Epidermal melanocyte (primary cell): ENCODE data around the gene KCNQ5.

Experiments used
- DNase-seq: peaks from one replicate; pipeline ENCODE4 v3.0.0; 2011; ENCODE audit warnings: low spot score; ENCODE audit not compliant: insufficient read length

KCNQ5 gene

GRCh38 chr6:72639920-72640614 lies 18.2 kb downstream of the KCNQ5 start:
- no peak for DNase-seq

DNA sequence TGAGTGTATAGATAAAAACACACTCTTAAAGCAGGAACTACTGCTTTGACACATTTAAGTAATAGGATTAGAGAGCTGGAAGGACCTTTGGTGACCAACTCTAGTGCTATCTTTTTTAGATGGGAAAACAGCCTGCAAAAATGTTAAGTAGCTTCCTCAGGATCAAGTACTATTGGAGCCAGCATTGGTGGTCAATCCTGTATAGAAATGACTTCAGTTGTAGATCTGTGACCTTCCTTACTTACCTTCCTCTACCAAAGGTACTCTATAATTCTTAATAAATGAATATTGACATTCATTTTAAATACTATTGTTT lies 18.7 kb downstream of the KCNQ5 start:
- DNase-seq: no peak

- no peak for DNase-seq
These were observed 20.6 kb downstream of the KCNQ5 start for GRCh38 chr6:72642435-72642834.

GRCh38 chr6:72643214-72643613 lies 21.4 kb downstream of the KCNQ5 start:
- DNase-seq: no peak

GRCh38 chr6:72646604-72647485 lies 25.0 kb downstream of the KCNQ5 start:
- no peak for DNase-seq

- no peak for DNase-seq
These were observed 25.6 kb downstream of the KCNQ5 start for GRCh38 chr6:72647489-72647888.

GRCh38 chr6:72649032-72649984 lies 27.4 kb downstream of the KCNQ5 start:
- no peak for DNase-seq

GRCh38 chr6:72650081-72650745 lies 28.3 kb downstream of the KCNQ5 start:
- DNase-seq: no peak

- DNase-seq: no peak
These were observed 29.3 kb downstream of the KCNQ5 start for GRCh38 chr6:72651174-72651573.

- DNase-seq: no peak
These were observed 30.4 kb downstream of the KCNQ5 start for GRCh38 chr6:72651967-72652956.

- DNase-seq: no peak
These were observed 31.2 kb downstream of the KCNQ5 start for GRCh38 chr6:72653026-72653425.

DNA sequence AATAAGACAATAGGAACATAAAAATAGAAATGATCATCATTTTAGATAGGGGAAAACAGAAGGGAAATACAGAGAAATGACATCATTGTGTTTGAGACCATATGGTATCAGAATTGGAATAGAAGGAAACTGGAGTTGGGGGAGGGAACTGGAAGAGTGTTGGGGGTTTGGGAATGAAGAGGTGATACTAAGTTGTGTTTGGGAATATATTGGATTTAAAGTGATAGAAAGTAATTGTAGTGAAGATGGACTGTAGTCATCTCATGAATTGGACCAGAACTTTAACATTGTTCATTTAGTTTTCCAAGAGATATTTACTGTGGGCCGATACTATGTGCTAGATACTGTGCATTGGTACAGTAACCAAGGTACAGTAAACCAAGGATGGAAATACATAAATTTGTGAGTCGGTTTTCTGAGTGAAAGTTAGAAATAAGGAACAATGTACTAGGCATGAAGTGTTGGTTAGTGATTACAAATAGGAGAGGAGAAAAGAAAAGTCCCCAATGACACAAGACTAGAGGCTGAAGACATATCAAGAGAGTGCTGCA lies 32.3 kb downstream of the KCNQ5 start:
- DNase-seq: no peak

DNA sequence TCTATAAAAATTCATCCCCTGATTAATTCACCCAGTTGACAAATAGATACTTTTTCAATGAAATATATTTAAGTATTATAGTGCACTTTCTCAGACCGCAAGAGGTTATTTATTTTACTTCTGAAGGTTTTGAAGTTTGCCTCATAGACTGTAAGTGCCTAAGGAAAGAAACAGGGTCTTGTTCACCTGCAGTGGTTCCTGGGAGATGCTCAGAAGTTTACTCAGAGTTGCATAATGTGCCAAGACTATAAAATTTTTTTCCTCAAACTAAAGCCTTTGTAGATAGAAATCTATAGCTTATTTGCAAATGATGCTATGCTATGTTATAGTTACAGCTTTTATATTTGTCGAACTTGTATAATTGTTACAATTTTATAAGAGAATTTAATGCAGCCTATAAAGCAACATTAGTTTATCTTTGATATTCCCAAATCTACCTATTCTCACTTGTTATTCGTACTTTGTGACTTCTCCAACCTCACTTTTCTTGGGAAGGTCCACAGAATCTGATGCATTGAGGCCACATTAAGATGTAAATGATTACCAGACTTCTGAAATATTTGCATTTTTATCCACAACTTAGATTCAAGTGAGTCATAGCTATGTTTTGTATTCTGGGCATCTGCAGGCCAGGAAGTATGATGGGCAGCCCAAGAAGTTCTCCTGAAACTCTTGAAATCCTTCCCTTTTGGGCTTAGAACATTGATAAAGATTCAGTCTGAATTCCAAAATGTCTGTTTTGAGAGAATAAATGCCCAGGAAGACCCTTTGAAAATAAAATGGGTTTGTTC lies 35.7 kb downstream of the KCNQ5 start:
- DNase-seq: no peak

DNA sequence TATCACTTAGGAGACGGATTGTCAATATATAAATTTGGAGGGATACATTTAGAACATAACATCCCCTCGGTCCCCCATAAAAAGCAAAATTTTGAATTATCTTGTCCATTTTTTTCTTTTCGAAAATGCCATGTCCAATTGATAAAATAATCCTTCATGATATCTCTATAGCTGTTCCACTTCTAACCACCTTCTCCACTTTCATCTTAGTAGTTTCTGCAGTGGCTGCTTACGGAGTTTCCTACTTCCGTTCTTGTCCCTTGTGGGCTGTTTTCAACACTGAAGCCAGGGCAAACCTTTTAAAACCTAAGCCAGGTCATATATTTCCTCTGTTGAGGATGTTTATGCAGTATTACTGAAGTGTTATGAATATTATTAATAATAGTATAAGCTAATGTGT lies 37.9 kb downstream of the KCNQ5 start:
- no peak for DNase-seq

- no peak for DNase-seq
These were observed 39.5 kb downstream of the KCNQ5 start for GRCh38 chr6:72661411-72661810.

GRCh38 chr6:72665599-72665998 lies 43.7 kb downstream of the KCNQ5 start:
- no peak for DNase-seq

DNA sequence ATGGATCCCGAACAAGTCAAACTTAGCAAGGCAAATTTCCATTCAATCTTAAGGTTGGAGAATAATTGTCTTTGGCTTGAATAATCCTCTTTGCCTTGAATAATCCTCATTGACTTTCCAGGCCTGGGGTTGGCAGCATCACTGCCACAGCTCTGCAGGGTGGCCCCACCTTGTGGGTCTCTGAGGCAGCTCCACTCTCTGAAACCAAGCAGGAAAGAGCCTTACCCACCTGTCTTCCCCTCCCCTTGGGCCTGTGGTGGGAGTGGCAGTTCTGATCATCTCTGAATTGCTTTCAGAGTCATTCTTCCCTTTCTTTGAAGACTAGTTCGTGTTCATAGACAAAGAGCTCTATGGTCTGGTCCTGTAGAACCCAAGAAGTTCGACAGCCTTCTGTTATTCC lies 47.5 kb downstream of the KCNQ5 start:
- DNase-seq: no peak

DNA sequence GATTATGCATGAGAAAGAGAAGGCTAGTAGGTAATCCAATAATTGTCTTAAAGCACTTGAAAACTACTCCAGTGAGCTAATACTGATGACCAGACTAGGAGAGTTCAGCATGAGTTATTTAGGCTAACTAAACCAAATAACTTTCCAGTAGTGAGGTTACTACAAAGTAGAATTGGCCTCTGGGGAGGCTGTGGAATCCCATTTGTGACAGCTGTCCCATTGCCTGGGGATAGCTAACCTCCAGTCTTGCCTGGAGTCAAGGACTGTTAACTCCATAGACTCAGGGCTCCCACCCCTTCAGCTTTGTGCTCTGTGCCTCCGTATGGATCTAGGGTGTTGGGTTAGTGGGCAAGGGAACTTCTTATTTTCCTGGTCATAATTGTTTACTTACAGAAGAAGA lies 51.0 kb downstream of the KCNQ5 start:
- no peak for DNase-seq

DNA sequence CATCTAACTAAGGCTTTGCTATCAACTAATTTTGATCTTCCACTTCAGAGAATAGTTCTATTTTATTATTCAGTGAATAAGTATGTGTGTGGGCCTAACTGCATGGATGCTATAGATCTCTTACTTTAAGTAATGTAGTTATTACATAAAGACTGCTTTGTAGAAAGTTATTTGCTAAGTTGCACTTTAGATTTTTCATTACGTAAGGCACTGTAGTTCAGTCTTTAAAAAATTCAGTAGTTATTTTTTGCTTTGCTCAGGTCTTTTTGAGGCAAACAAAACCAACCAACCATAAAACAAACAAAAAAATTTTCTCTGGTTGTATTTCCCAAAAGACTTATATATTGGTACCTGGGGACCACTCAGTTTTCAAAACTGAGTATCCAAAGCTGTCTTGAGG lies 53.0 kb downstream of the KCNQ5 start:
- no peak for DNase-seq
